ENCODE data around the gene ASB18.
A peak's percentile ranks its signal among the peaks of the same experiment; 100 is the strongest.

DNA sequence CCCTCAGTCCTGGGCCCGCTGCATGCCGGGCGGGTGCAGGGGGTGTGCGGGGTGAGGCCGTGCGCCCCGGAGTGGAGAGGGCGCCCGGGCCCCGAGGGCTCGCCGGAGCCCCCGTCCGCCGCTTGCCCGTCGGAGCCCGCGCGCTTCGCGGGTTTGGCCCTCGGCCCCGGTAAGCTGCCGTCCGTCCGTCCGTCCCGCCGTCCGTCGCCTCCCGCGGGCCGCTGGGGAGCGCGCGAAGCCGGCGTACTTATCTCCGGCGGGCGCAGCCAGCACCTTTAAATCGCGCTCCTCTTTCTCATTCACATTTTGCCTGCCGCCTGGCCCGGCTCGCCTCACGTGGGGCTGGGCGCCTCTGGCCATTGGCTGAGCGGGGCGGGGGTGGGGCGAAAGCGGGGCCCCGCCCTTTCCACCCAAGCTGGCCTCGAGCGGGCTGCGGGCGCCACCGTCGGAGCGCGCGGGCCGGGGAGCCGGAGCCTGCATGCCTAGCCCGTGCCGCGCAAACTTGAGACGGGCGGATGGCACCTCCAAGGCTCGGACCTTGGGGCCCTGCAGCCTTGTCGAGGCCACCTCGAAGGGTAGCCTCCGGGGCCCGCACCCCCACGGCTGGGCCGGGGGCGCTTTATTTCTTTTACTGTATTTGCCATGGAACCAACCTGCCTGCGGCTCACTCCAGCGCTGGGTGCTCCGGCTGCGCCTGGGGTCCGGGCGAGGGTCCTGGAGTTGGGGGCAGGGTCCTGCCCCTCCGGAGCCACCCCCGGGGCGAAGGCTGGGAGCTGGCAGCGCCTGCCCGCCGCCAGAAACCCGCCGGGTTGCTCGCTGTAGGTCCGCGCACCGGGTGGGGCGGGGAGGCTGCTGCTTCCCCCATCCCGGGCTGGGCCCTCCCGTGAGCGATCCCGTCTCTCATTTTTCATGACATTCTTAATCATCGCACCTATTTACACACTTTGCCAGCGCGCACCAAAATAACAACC is 95.8 kb downstream of the ASB18 start, which contains the start of gene GBX2:
- TF ChIP-seq, protein P1, sequence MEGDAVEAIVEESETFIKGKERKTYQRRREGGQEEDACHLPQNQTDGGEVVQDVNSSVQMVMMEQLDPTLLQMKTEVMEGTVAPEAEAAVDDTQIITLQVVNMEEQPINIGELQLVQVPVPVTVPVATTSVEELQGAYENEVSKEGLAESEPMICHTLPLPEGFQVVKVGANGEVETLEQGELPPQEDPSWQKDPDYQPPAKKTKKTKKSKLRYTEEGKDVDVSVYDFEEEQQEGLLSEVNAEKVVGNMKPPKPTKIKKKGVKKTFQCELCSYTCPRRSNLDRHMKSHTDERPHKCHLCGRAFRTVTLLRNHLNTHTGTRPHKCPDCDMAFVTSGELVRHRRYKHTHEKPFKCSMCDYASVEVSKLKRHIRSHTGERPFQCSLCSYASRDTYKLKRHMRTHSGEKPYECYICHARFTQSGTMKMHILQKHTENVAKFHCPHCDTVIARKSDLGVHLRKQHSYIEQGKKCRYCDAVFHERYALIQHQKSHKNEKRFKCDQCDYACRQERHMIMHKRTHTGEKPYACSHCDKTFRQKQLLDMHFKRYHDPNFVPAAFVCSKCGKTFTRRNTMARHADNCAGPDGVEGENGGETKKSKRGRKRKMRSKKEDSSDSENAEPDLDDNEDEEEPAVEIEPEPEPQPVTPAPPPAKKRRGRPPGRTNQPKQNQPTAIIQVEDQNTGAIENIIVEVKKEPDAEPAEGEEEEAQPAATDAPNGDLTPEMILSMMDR (IDR thresholded peaks at IDR 0.05), result no peak
- TF ChIP-seq EZH2phosphoT487 (IDR thresholded peaks at IDR 0.05) (peak; percentile 41), EZH2 (IDR thresholded peaks at IDR 0.05) (peak; percentile 81)

All from neural progenitor cell (in vitro differentiated cells).